ENCODE data around the gene ZNF800. TPM values are rescaled to one million over a fixed set of nuclear protein-coding genes. Genes with fewer than 3 reads are reported as not detected.

The ZNF800 gene
- polyA plus RNA-seq, 1 donor (not counting 4 experiments of a cell fraction or from before 2014, with no cell fraction given) = 18.0 TPM

DNA sequence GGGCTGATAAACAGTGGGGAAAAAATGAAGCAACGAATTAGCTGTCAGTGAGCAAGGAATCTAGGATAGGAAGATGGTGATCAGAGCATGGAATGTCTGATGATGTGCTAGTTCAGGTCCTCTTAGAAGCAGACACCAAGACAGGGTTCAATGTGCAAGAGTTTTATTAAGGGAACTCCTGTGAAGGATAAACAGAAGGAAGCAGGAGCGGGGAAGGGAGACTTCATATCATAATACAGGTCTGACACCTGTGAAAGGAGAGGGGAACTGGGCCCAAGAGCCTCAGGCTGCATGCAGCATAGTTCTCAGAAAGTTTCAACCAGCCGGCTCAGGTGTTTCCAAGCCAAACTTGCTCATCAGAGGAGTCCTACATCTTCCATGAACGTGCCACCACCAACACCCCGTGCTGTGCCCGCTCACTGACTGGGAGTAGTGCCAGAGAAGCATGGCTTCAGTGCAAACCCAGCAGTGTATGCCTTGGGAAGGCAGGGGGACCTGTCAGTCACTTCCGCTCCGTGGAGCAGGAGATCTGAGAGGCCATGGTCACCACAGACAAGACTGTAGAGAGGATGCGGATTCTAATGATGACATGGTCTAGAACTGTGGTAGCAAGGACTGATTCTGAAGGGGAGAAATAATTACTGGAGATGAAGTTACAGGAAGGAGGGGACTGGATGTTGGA lies 45.8 kb downstream of the ZNF800 start:
- no peaks in the 10 kb centered on the region for H3K36me3 ChIP-seq (ENCODE audit: control insufficient read depth in 2 of 2, extremely low read depth in 1 of 2, insufficient read depth in 2 of 2, low read length in 2 of 2)
- H2AFZ ChIP-seq (ENCODE audit: control insufficient read depth, low read length) = no peak overlapping the region
- H3K27me3 ChIP-seq (ENCODE audit: control insufficient read depth, extremely low read depth, insufficient read depth, low read length) = no peaks in the 10 kb centered on the region
- peaks cover 2% of the 10 kb centered on the region for H3K9me1 ChIP-seq (ENCODE audit: control insufficient read depth, extremely low read depth, insufficient read depth, low read length)
- H4K20me1 ChIP-seq (ENCODE audit: control insufficient read depth, extremely low read depth, insufficient read depth, low read length) = no peaks in the 10 kb centered on the region
- H3K4me2 ChIP-seq (ENCODE audit: control insufficient read depth, extremely low read depth, insufficient read depth, low read depth, low read length) = no peak overlapping the region
- H3K27ac ChIP-seq (ENCODE audit: control insufficient read depth, insufficient read depth, low read length) = no peak overlapping the region
- TF ChIP-seq EZH2 (IDR thresholded peaks at IDR 0.05; ENCODE audit: low read length) = no peak
- TF ChIP-seq, protein P1, sequence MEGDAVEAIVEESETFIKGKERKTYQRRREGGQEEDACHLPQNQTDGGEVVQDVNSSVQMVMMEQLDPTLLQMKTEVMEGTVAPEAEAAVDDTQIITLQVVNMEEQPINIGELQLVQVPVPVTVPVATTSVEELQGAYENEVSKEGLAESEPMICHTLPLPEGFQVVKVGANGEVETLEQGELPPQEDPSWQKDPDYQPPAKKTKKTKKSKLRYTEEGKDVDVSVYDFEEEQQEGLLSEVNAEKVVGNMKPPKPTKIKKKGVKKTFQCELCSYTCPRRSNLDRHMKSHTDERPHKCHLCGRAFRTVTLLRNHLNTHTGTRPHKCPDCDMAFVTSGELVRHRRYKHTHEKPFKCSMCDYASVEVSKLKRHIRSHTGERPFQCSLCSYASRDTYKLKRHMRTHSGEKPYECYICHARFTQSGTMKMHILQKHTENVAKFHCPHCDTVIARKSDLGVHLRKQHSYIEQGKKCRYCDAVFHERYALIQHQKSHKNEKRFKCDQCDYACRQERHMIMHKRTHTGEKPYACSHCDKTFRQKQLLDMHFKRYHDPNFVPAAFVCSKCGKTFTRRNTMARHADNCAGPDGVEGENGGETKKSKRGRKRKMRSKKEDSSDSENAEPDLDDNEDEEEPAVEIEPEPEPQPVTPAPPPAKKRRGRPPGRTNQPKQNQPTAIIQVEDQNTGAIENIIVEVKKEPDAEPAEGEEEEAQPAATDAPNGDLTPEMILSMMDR (optimal IDR thresholded peaks at IDR 0.05 in 1 of 3, IDR thresholded peaks at IDR 0.05 in 1 of 3, conservative IDR thresholded peaks at IDR 0.05 in 1 of 3; ENCODE audit: extremely low read depth in 1 of 3, insufficient read depth in 2 of 3, low read length in 3 of 3) = no peak
- H3K9ac ChIP-seq (ENCODE audit: control insufficient read depth, extremely low read depth, insufficient read depth, low read length) = no peak overlapping the region
- no peaks in the 10 kb centered on the region for H3K9me3 ChIP-seq (ENCODE audit: control insufficient read depth, low read depth, low read length)
- DNase-seq (ENCODE audit: low read depth, low spot score) (no peak), FAIRE-seq (no peak)
- H3K79me2 ChIP-seq (ENCODE audit: control insufficient read depth, insufficient read depth, low read length) = no peaks in the 10 kb centered on the region
- H3K4me3 ChIP-seq (ENCODE audit: control insufficient read depth in 2 of 3, extremely low read depth in 1 of 3, insufficient read depth in 2 of 3, low read depth in 1 of 3, low read length in 3 of 3) = no peak overlapping the region
- no peaks in the 10 kb centered on the region for H3K4me1 ChIP-seq (ENCODE audit: control insufficient read depth, extremely low read depth, insufficient read depth, low read length)
- dilution Hi-C loops (cut with MboI; ENCODE audit: extremely low pct_ligation_motif_present, low sequenced_read_pairs) = no loop called here

DNA sequence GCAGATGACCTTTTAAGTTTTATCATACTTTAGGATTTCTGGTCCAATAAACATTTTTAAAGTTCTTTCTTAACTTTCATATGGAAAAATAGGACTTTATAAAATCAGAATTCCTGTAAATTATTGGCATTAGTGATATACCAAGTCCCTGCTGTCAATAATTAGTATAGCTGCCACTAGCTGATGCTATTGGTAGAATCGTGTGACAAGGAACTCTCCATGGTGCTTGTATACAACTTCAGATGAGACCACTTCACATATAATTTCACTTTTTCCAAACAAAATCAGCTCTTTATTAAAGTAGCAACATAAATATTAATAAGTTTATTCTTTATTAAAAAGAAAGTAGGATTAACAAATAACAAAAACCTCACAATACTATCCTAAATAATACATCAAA lies 49.9 kb downstream of the ZNF800 start:
- FAIRE-seq (no peak), DNase-seq (ENCODE audit: low read depth, low spot score) (no peak)
- no peaks in the 10 kb centered on the region for H4K20me1 ChIP-seq (ENCODE audit: control insufficient read depth, extremely low read depth, insufficient read depth, low read length)
- no peak overlapping the region for H3K4me3 ChIP-seq (ENCODE audit: control insufficient read depth in 2 of 3, extremely low read depth in 1 of 3, insufficient read depth in 2 of 3, low read depth in 1 of 3, low read length in 3 of 3)
- H2AFZ ChIP-seq (ENCODE audit: control insufficient read depth, low read length) = no peak overlapping the region
- no peaks in the 10 kb centered on the region for H3K36me3 ChIP-seq (ENCODE audit: control insufficient read depth in 2 of 2, extremely low read depth in 1 of 2, insufficient read depth in 2 of 2, low read length in 2 of 2)
- no peaks in the 10 kb centered on the region for H3K9me1 ChIP-seq (ENCODE audit: control insufficient read depth, extremely low read depth, insufficient read depth, low read length)
- H3K27ac ChIP-seq (ENCODE audit: control insufficient read depth, insufficient read depth, low read length) = no peak overlapping the region
- dilution Hi-C loops (cut with MboI; ENCODE audit: extremely low pct_ligation_motif_present, low sequenced_read_pairs) = no loop called here
- no peaks in the 10 kb centered on the region for H3K4me1 ChIP-seq (ENCODE audit: control insufficient read depth, extremely low read depth, insufficient read depth, low read length)
- TF ChIP-seq, protein P1 (optimal IDR thresholded peaks at IDR 0.05 in 1 of 3, IDR thresholded peaks at IDR 0.05 in 1 of 3, conservative IDR thresholded peaks at IDR 0.05 in 1 of 3; ENCODE audit: extremely low read depth in 1 of 3, insufficient read depth in 2 of 3, low read length in 3 of 3) = no peak
- TF ChIP-seq EZH2 (IDR thresholded peaks at IDR 0.05; ENCODE audit: low read length) = no peak
- no peaks in the 10 kb centered on the region for H3K27me3 ChIP-seq (ENCODE audit: control insufficient read depth, extremely low read depth, insufficient read depth, low read length)
- no peak overlapping the region for H3K9ac ChIP-seq (ENCODE audit: control insufficient read depth, extremely low read depth, insufficient read depth, low read length)
- H3K9me3 ChIP-seq (ENCODE audit: control insufficient read depth, low read depth, low read length) = no peaks in the 10 kb centered on the region
- H3K4me2 ChIP-seq (ENCODE audit: control insufficient read depth, extremely low read depth, insufficient read depth, low read depth, low read length) = no peak overlapping the region
- H3K79me2 ChIP-seq (ENCODE audit: control insufficient read depth, insufficient read depth, low read length) = no peaks in the 10 kb centered on the region
